ENCODE measurements around the gene PCGF1.
A peak's percentile ranks its signal among the peaks of the same experiment; 100 is the strongest.

Gene PCGF1

GRCh38 chr2:74514368-74515270, 7.1 kb upstream of the PCGF1 start, which contains the start of gene TLX2:
TLX2 (plus strand) TSS chr2:74514450; CDS start chr2:74514807, 357 bp downstream.
- DNase-seq, result no peak

GRCh38 chr2:74513605-74514367, 6.3 kb upstream of the PCGF1 start:
- no peak for DNase-seq

GRCh38 chr2:74512744-74513604, 5.5 kb upstream of the PCGF1 start:
- no peak for DNase-seq

- no peak for DNase-seq
These were observed 3.9 kb upstream of the PCGF1 start for GRCh38 chr2:74511104-74511989.

DNA sequence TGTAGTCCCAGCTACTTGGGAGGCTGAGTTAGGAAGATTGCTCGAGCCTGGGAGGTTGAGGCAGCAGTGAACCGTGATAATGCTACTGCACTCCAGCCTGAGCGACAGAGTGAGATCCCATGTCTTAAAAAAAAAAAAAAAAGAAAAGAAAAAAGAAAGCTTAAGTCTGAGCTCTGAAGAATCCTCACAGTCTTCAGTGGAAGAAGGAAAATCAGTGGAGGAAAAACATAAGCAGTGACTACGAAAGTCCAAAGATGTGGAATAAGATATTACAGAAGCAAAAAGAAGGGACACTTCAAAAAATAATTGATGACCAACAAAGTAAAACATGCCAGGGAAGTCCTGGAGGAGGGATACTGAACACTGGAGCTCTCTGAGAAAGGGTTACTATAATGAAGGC, 2.8 kb upstream of the PCGF1 start:
- DNase-seq, result no peak

DNA sequence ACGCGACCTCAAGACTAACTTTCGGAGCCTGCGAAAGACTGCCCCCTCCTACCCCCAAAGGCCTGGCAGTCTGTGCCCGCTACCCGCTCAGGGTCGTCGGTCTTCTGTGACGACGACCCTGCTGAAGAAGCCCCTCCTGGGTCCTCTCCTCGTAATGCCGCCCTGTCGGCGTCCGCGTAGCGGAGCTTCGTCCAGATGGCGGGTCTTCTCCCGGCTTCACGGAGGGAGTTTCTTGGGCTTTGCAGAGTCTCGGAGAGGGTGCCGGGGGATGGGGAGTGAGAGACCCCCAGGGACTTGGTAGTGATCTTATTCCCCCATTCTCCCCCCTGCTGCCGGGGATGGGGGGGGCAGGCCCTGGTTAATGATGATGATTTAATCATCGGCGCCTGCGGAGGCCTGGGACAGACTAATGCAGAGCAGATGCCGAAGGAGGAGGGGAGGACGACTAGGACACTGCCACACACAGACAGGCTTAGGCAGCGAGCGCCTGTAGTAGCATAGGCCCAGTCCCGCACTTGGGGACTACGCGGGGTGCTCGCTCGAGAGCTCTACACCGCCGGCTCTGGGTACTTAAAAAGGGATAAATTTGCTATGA, 528 bp upstream of the PCGF1 start:
- DNase-seq, result peak; percentile 53

DNA sequence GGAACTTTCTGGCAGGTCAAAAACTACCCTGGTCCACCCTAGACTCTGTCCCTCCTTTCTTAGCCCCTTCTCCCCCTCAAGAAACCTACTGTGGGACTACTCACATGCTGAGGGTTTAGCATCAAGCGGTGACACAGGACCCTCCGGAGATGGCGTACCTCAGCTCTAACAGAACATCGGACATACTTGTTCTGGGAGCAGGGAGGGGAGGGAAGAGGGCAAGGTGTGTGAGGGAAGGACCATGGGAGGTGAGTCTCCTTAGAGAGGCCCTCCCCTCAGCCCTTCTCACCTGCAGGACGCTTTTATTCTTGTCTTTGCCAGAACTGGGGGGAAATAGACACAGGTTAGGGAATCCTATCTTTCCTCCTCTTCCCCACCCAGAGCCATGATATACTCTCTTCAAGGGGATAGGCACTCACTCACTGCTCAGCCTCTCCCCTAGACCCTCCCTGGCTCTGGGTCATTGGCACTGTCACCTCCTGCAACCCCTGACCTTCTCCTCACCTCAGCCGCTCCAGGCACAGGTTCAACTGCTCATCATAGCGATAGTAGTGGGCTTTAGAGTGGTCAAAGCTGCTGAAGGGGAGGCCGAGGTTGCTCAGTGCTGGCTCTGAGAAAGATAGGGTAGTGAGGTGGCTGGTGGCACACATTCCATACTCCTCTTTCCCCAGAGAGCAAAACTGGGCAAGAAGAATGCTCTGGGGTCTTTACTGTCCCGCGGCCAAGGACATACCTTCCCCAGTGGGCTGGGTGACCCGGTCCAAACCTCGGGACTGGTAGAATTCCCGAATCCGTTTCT, 1.8 kb downstream of the PCGF1 start:
- no peak for DNase-seq

GRCh38 chr2:74504591-74504990, 2.9 kb downstream of the PCGF1 start:
- no peak for DNase-seq

- no peak for DNase-seq
These were observed 3.7 kb downstream of the PCGF1 start for GRCh38 chr2:74503506-74504475.

DNA sequence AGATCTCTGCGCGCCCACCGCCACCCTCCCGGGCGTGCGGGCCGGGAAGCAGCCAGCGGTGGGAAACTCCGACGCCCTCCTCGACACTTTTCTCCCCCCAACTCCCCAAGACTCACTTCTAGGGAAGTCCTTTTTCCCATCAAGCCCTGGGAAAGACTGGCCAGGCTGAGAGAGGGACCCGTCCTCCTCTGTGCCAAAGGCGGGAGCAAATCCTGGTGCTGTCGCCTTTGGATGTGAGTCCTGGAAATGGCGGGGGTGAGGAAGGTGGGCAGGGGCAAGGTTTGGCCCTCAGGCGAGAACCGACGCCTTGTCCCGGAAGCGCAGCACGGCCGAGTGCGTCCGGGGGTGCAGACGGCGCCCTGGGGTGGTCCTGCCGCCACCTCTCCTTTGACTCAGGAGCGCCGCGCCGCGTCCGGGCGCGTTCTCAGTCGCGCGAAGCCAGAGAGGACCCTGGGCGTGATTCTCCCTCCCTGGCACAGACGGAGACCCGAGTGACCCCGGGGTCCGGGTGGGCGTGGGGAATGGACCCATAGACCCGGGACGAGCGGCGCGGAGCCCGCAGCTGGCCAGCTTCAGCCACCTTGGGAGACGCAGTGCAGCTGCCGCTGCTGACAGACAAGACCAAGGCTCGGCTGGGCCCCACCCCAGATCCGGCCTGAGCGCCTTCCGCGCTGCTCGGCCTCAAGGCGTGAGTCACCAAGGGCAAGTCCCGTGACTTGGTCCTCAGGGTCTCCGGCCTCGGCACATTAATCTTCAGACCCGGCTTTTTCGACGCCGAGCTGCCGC, 4.6 kb downstream of the PCGF1 start:
- peak; percentile 88 for DNase-seq

DNA sequence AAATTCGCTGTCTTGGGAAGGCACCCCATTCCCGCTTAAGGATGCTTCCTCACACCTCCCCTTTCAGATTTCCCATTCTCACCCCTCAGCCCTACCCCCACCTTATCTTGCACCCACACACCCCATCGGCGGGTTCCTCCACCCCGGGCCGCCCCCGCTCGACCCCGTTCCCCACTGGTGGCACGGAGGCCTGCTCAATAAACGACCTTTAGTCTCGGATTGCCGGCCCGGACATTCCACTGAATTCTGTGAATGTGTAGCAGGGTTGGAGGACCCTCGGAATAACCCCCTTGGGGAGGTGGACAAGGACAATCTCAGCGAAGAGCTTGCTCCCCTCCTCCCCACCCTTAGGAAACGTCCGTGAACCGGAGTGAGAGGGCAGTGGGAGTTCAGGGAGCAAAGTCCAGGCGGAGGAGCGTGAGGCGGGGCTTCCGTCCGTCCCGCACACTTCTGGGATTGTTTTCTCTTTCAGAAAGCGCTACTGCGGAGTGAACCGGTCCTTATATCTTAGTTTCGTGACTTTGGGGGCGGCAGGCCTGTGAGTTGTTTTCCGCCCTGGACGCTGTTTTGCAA, 5.3 kb downstream of the PCGF1 start:
- DNase-seq, result no peak

- no peak for DNase-seq
These were observed 6.0 kb downstream of the PCGF1 start for GRCh38 chr2:74501335-74502071.

DNA sequence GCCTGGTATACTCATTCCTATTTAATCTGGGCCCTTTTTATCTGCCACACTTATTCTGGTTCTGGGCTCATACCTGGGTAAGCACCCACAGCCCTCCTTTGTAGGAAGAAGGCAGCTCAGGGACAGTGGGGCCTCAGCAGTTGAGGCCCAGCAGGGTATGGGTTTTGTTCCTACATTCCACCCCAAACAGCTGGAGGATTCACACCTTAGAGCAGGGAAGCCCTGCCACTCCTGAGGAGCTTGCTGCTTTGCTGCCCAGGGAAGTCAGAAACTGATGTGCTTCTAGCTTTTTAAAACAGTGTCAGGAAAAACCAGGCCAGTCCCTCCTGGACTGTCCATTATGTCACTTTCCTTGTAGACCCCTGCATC, 6.9 kb downstream of the PCGF1 start:
- DNase-seq, result no peak

DNA sequence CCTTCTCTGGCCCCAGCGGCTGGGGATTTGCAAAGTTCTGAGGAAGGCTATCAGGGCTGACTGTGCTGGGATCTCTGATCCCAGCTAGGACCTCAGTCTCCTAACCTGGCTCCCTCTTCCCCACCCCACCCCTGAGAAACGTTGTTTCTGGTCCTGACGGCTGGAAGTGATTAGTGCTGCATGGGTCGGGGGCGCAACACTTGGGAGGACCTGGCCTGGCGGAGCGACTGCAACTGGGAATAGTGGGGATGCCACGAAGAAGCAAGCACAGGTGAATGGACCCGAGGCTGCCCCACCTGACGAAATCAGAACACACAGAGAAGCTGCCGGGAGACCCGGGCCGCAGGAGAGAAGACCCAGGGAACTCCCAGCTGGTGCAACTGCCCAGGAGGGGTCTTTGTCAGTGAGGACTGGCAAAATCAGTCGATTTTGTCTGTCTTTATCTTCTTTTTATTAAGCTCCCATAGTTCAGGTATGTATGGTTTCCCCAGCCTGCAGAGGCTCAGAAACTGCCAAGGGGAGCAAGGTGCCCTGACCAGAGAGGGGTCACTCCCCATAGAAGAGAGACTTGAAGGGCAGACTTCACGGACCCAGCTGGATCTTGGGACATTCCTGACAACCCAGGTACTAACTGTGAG, 7.4 kb downstream of the PCGF1 start:
- DNase-seq, result no peak

- peak; percentile 67 for DNase-seq
These were observed 8.1 kb downstream of the PCGF1 start, which contains the start of gene LBX2 for GRCh38 chr2:74499267-74499939. LBX2 (minus strand) TSS chr2:74499603; CDS start chr2:74499537, 66 bp downstream.

Data from hematopoietic multipotent progenitor cell treated with erythropoietin and hydrocortisone succinate and interleukin-3 and kit ligand, for 6 days (in vitro differentiated cells).